Activated T-cell treated with anti-CD3 and anti-CD28 coated beads for 4 hours (primary cell): ENCODE measurements around the gene IFT122.

Experiments used
- DNase-seq: peaks from one replicate; pipeline ENCODE4 v3.0.0-alpha.2; 2020

The IFT122 gene

GRCh38 chr3:129519896-129520715 is 80.1 kb downstream of the IFT122 start:
- no peak for DNase-seq

DNA sequence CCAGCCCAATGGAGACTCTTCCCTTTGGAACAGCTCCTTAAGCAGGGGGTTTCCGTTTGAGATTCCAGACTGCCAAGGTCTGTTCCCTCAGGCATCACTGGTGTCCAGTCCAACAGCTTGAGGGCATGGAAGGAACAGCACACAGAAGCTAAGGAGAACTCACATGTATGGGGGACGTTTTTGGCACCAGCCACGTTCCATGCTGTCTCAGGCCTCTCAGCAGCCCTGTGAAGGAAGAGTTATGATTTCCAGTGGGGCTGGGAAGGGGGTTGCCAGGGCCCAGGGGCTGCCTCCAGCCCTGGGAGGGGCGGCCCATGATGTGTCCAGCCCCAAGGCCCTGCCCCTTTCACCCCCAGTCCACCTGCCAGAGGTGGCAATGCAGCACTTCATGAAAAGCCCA is 80.9 kb downstream of the IFT122 start:
- DNase-seq: no peak

GRCh38 chr3:129521611-129522010 is 81.6 kb downstream of the IFT122 start:
- DNase-seq: no peak

DNA sequence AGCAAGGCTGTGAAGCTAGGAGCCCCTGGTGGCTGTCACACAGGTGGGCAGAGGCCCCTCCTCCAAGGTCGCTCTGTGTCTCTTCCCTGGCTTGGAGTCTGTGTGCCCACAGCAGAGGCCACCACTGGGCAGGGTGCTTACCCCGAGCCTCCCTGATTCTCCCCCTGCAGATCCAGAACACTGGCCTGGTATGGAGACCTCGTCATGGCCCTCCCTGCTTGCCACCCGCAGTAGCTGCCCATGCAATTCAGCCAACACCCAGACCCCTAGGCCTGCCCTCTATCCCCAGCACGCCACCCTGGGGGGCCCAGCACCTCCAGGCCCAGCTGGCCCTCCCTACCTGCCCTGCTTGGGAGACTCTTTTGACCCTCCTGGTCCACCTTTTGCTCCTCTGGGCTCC is 82.9 kb downstream of the IFT122 start:
- DNase-seq: no peak

GRCh38 chr3:129524081-129524480 is 84.1 kb downstream of the IFT122 start:
- DNase-seq: no peak

GRCh38 chr3:129525341-129525968 is 85.4 kb downstream of the IFT122 start:
- no peak for DNase-seq

DNA sequence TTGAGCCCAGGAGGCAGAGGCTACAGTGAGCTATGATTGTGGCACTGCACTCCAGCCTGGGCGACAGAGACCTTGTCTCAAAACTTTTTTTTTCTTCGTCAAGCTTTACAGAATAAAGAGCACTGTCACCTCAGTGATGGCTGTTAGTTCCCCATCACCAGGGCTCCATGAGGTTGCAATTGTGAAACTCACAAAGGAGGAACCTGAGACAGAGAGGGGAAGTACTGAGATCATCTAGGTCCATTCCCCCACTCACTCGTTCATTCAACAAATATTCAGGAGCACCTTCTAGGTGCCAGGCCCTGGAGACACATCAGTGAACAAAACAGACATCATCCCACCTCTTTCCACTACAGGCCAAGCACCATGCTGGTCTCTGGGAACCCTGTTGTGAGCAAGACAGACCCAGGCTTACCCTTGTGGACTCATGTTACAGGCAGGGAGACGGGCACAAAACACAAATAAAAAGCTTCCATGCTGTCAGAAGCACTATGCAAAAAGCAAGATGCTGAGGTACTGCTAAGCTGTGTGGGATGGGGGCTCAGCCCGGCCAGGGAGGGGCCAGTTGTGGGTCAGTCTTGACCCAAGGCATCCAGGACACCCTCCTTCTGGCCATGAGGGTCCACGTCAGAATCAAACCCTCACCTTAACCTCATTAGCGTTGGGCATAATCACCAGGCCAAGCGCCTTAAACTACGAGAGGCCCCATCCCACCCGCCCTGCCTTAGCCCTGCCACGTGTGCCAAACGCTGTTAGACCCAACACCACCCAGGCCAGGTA is 86.3 kb downstream of the IFT122 start:
- no peak for DNase-seq

- DNase-seq: no peak
Observed at GRCh38 chr3:129527262-129527661, 87.2 kb downstream of the IFT122 start.

DNA sequence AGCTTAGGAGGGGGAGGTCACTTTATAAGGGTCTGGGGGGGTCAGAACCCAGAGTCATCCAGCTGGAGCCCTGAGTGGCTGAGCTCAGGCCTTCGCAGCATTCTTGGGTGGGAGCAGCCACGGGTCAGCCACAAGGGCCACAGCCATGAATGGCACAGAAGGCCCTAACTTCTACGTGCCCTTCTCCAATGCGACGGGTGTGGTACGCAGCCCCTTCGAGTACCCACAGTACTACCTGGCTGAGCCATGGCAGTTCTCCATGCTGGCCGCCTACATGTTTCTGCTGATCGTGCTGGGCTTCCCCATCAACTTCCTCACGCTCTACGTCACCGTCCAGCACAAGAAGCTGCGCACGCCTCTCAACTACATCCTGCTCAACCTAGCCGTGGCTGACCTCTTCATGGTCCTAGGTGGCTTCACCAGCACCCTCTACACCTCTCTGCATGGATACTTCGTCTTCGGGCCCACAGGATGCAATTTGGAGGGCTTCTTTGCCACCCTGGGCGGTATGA is 88.6 kb downstream of the IFT122 start, which contains the start of gene RHO:
Gene RHO (plus strand): TSS at position 51 of the 512 bp plus-strand sequence. CDS start 95 bp downstream, at position 146.
- DNase-seq: no peak

DNA sequence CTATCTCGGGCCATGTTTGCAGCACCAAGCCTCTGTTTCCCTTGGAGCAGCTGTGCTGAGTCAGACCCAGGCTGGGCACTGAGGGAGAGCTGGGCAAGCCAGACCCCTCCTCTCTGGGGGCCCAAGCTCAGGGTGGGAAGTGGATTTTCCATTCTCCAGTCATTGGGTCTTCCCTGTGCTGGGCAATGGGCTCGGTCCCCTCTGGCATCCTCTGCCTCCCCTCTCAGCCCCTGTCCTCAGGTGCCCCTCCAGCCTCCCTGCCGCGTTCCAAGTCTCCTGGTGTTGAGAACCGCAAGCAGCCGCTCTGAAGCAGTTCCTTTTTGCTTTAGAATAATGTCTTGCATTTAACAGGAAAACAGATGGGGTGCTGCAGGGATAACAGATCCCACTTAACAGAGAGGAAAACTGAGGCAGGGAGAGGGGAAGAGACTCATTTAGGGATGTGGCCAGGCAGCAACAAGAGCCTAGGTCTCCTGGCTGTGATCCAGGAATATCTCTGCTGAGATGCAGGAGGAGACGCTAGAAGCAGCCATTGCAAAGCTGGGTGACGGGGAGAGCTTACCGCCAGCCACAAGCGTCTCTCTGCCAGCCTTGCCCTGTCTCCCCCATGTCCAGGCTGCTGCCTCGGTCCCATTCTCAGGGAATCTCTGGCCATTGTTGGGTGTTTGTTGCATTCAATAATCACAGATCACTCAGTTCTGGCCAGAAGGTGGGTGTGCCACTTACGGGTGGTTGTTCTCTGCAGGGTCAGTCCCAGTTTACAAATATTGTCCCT is 89.6 kb downstream of the IFT122 start:
- DNase-seq: no peak

- no peak for DNase-seq
Observed at GRCh38 chr3:129530251-129530791, 90.3 kb downstream of the IFT122 start.

GRCh38 chr3:129530821-129531220 is 90.8 kb downstream of the IFT122 start:
- no peak for DNase-seq

GRCh38 chr3:129531699-129532098 is 91.7 kb downstream of the IFT122 start:
- no peak for DNase-seq

- no peak for DNase-seq
Observed at GRCh38 chr3:129532261-129532660, 92.2 kb downstream of the IFT122 start.

GRCh38 chr3:129533406-129533805 is 93.4 kb downstream of the IFT122 start:
- DNase-seq: no peak

GRCh38 chr3:129534428-129535027 is 94.5 kb downstream of the IFT122 start:
- DNase-seq: no peak

- DNase-seq: no peak
Observed at GRCh38 chr3:129535075-129535474, 95.1 kb downstream of the IFT122 start.

DNA sequence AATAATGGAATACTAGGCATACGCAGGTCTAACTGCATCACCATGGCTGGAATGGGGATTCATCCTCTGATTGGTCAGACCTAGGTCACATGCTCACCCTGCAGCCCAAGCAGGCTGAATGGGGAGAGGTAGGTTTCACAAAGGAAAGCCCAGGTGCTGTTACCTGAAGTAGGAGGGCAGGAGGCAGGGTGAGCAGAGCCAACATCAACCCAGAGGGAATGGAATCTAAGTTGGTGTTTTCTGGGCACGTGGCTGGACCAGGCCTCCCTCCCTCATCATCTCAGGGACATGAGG is 96.3 kb downstream of the IFT122 start:
- DNase-seq: no peak

- no peak for DNase-seq
Observed at GRCh38 chr3:129536804-129537203, 96.8 kb downstream of the IFT122 start.

DNA sequence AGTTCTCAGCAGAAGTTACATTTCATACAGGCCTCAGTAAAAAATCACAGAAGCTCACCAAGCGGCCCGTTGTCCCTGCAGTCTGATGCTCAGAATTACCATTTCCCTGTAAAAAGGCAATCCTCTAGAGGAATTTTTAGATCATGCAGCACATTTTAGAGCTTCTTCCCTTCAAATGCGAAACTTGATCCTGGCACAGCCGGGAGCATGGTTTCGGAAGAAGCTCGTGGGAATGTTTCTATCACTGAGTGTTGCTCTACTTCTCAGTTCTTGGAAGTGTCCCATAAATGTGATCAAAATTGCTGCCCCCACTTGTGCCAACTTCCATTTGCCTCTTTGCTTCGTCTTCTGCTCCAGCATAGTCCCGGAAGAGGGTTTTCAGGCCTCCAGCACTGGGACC is 99.2 kb downstream of the IFT122 start:
- DNase-seq: no peak

- DNase-seq: no peak
Observed at GRCh38 chr3:129540776-129541516, 100.9 kb downstream of the IFT122 start.
